ENCODE measurements around the gene GRHL1.

The GRHL1 gene

GRCh38 chr2:9939587-9940485, 11.7 kb upstream of the GRHL1 start:
- Mint-ChIP-seq H3K4me3 (no peak overlapping the region), H3K4me1 (ENCODE audit: low read depth in 2 of 2) (peaks cover 0 to 4% of the 10 kb centered on the region in 2 donors), H3K9me3 (no peaks in the 10 kb centered on the region), H3K36me3 (ENCODE audit: insufficient read depth) (peaks cover 4% of the 10 kb centered on the region), H3K27me3 (peaks cover 6 to 23% of the 10 kb centered on the region in 2 donors), H3K27ac (no peak overlapping the region)
- DNase-seq (no peak), ATAC-seq (replicated peaks) (no peak)

GRCh38 chr2:9941196-9941995, 10.1 kb upstream of the GRHL1 start:
- no peak overlapping the region for H3K4me3 Mint-ChIP-seq
- H3K4me1 Mint-ChIP-seq (ENCODE audit: low read depth in 2 of 2) = no peaks in the 10 kb centered on the region
- ATAC-seq (replicated peaks) (no peak), DNase-seq (no peak)
- no peaks in the 10 kb centered on the region for H3K9me3 Mint-ChIP-seq
- H3K36me3 Mint-ChIP-seq (ENCODE audit: insufficient read depth) = no peaks in the 10 kb centered on the region
- H3K27me3 Mint-ChIP-seq = peaks cover 20 to 39% of the 10 kb centered on the region in 2 donors
- no peak overlapping the region for H3K27ac Mint-ChIP-seq

- no peak for ATAC-seq (replicated peaks)
- Mint-ChIP-seq H3K36me3 (ENCODE audit: insufficient read depth) (no peaks in the 10 kb centered on the region), H3K4me3 (no peak overlapping the region)
Measured at GRCh38 chr2:9941996-9942390, 9.5 kb upstream of the GRHL1 start.

GRCh38 chr2:9944330-9944758, 7.1 kb upstream of the GRHL1 start:
- DNase-seq (no peak), ATAC-seq (replicated peaks) (no peak)
- H3K9me3 Mint-ChIP-seq = no peaks in the 10 kb centered on the region
- no peaks in the 10 kb centered on the region for H3K4me1 Mint-ChIP-seq (ENCODE audit: low read depth in 2 of 2)
- H3K4me3 Mint-ChIP-seq = no peak overlapping the region
- no peak overlapping the region for H3K27ac Mint-ChIP-seq
- H3K36me3 Mint-ChIP-seq (ENCODE audit: insufficient read depth) = no peaks in the 10 kb centered on the region
- H3K27me3 Mint-ChIP-seq = peaks cover 32 to 60% of the 10 kb centered on the region in 2 donors

More at GRCh38 chr2:9941996-9942390, 9.5 kb upstream of the GRHL1 start:
- Mint-ChIP-seq H3K27me3 (peaks cover 23 to 44% of the 10 kb centered on the region in 2 donors), H3K4me1 (ENCODE audit: low read depth in 2 of 2) (no peaks in the 10 kb centered on the region), H3K9me3 (no peaks in the 10 kb centered on the region), H3K27ac (peak overlapping the region in 1 of 2 donors; percentile 18)
- DNase-seq = no peak

DNA sequence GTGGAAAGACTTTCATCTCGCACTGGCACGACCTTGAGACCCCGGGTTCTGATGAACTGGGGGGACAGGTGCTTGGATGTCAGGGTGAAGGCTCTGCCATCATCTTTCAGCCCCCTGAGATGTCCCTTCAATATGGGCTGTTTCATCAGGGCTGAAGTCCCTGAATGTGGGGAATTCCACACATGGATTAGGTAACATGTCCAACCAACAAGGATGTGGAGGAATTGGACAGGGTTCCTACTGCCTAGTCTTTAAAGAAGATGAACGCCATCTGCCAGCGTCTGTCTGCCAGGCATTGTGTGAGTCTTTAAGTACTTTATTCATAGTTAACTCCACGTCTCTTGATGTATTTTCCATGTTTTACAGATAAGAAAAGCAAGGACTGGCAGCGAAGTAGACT, 5.9 kb upstream of the GRHL1 start:
- H3K9me3 Mint-ChIP-seq = no peaks in the 10 kb centered on the region
- DNase-seq = no peak
- no peak overlapping the region for H3K27ac Mint-ChIP-seq
- no peak for ATAC-seq (replicated peaks)
- H3K4me3 Mint-ChIP-seq = no peak overlapping the region
- peaks cover 43 to 73% of the 10 kb centered on the region in 2 donors for H3K27me3 Mint-ChIP-seq
- peaks cover 3% of the 10 kb centered on the region for H3K36me3 Mint-ChIP-seq (ENCODE audit: insufficient read depth)
- peaks cover 3 to 4% of the 10 kb centered on the region in 2 donors for H3K4me1 Mint-ChIP-seq (ENCODE audit: low read depth in 2 of 2)

DNA sequence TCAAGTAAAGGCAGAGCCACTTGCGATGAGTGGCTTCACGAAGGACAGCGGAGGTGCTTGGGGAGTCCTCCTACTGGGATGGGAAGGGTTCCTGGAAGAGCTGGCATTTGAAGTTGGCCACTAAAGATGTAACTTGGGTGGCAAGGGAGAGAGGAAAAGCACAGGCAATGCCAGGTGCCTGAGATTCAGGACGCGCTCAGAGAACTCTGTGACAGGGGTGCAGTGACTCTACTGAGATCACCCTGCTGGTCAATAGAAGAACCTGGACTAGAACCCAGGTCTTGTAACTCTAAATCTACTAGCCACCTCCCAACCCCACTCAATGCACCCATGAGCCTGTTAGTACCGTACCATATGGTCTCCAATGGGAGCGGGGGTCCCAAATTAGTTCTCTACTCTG, 5.4 kb upstream of the GRHL1 start:
- no peak overlapping the region for H3K27ac Mint-ChIP-seq
- peaks cover 4 to 5% of the 10 kb centered on the region in 2 donors for H3K4me1 Mint-ChIP-seq (ENCODE audit: low read depth in 2 of 2)
- ATAC-seq (replicated peaks) (no peak), DNase-seq (no peak)
- peaks cover 7% of the 10 kb centered on the region for H3K36me3 Mint-ChIP-seq (ENCODE audit: insufficient read depth)
- H3K4me3 Mint-ChIP-seq = no peak overlapping the region
- no peaks in the 10 kb centered on the region for H3K9me3 Mint-ChIP-seq
- peaks cover 43 to 75% of the 10 kb centered on the region in 2 donors for H3K27me3 Mint-ChIP-seq

DNA sequence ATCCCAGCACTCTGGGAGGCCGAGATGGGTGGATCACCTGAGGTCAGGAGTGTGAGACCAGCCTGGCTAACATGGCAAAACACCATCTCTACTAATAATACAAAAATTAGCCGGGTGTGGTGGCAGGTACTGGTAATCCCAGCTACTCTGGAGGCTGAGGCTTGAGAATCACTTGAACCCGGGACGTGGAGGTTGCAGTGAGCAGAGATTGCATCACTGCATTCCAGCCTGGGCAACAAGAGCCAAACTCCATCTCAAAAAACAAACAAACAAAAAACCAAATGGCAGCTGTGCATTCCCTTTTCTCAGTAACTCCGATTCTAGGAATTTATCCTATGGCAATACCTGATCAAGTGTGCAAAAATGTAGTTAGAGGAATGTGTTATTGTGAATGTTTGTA, 4.7 kb upstream of the GRHL1 start:
- H3K27me3 Mint-ChIP-seq = peaks cover 43 to 73% of the 10 kb centered on the region in 2 donors

DNA sequence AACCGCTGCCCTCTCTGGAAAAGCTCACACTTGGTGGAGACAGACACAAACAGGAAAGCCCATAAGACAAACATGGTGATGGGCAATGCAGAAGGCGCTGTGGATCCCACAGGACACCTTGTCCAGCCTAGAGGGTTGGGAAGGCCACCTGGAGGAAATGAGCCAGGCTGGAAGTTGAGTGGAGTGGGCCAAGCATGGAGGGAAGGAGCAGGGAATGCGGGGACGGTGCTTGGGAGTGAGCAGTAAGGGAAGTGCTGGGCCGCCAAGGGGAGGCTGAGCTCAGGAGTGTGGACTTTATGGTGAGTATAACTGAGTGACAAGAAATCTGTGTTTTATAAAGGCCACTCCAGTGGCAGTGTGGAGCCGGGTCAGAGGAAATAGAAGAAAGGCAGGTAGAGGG, 2.8 kb upstream of the GRHL1 start:
- peaks cover 43 to 75% of the 10 kb centered on the region in 2 donors for H3K27me3 Mint-ChIP-seq
- DNase-seq (no peak), ATAC-seq (replicated peaks) (no peak)
- H3K4me1 Mint-ChIP-seq (ENCODE audit: low read depth in 2 of 2) = peaks cover 4 to 7% of the 10 kb centered on the region in 2 donors
- no peaks in the 10 kb centered on the region for H3K9me3 Mint-ChIP-seq
- H3K27ac Mint-ChIP-seq = no peak overlapping the region
- peak overlapping the region in 1 of 2 donors; percentile 5 for H3K4me3 Mint-ChIP-seq
- H3K36me3 Mint-ChIP-seq (ENCODE audit: insufficient read depth) = peaks cover 7% of the 10 kb centered on the region

More for the DNA sequence above, 4.7 kb upstream of the GRHL1 start:
- peaks cover 7% of the 10 kb centered on the region for H3K36me3 Mint-ChIP-seq (ENCODE audit: insufficient read depth)
- H3K4me3 Mint-ChIP-seq = no peak overlapping the region
- no peak overlapping the region for H3K27ac Mint-ChIP-seq
- no peak for ATAC-seq (replicated peaks)
- H3K4me1 Mint-ChIP-seq (ENCODE audit: low read depth in 2 of 2) = peaks cover 4 to 5% of the 10 kb centered on the region in 2 donors
- H3K9me3 Mint-ChIP-seq = no peaks in the 10 kb centered on the region
- no peak for DNase-seq

DNA sequence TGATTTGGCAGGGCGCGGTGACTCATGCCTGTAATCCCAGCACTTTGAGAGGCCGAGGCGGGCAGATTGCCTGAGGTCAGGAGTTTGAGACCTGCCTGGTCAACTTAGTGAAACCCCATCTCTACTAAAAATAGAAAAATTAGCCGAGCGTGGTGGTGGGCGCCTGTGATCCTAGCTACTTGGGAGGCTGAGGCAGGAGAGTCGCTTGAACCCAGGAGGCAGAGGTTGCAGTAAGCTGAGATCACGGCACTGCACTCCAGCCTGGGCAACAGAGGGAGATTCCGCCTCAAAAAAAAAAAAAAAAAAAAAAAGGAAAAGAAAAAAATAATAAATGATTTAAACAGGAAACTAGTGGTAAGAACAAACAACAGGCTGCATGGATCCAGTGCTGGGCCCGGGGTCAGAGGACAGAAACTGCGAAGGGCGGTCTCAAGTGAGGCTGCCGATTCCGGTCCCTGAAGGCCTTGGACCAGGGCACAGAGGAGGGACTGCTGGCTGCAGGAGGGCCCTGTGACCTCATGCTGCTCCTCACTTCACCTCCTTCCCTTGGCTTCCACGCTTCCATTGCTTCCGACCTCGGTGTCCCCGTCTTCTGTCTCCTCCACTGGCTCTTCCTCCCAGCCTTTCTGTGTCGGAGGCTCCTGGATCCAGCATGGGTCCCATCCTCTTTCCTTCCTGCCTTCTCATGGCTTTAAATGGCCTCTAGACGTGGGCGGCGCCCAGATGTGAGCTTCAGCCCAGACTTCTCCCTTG, 2.1 kb upstream of the GRHL1 start:
- DNase-seq (no peak), ATAC-seq (replicated peaks) (no peak)
- Mint-ChIP-seq H3K36me3 (ENCODE audit: insufficient read depth) (peaks cover 7% of the 10 kb centered on the region), H3K4me3 (peak overlapping the region; percentile 82 to 84), H3K27ac (peak overlapping the region in 1 of 2 donors; percentile 74), H3K27me3 (peaks cover 43 to 74% of the 10 kb centered on the region in 2 donors), H3K4me1 (ENCODE audit: low read depth in 2 of 2) (peaks cover 4 to 7% of the 10 kb centered on the region in 2 donors), H3K9me3 (no peaks in the 10 kb centered on the region)

GRCh38 chr2:9949992-9950520, 1.4 kb upstream of the GRHL1 start:
- peaks cover 42 to 74% of the 10 kb centered on the region in 2 donors for H3K27me3 Mint-ChIP-seq
- ATAC-seq (replicated peaks) (no peak), DNase-seq (no peak)
- peaks cover 4 to 7% of the 10 kb centered on the region in 2 donors for H3K4me1 Mint-ChIP-seq (ENCODE audit: low read depth in 2 of 2)
- no peaks in the 10 kb centered on the region for H3K9me3 Mint-ChIP-seq
- H3K4me3 Mint-ChIP-seq = peak overlapping the region; percentile 82 to 84
- peak overlapping the region; percentile 74 to 86 for H3K27ac Mint-ChIP-seq
- H3K36me3 Mint-ChIP-seq (ENCODE audit: insufficient read depth) = peaks cover 7% of the 10 kb centered on the region

DNA sequence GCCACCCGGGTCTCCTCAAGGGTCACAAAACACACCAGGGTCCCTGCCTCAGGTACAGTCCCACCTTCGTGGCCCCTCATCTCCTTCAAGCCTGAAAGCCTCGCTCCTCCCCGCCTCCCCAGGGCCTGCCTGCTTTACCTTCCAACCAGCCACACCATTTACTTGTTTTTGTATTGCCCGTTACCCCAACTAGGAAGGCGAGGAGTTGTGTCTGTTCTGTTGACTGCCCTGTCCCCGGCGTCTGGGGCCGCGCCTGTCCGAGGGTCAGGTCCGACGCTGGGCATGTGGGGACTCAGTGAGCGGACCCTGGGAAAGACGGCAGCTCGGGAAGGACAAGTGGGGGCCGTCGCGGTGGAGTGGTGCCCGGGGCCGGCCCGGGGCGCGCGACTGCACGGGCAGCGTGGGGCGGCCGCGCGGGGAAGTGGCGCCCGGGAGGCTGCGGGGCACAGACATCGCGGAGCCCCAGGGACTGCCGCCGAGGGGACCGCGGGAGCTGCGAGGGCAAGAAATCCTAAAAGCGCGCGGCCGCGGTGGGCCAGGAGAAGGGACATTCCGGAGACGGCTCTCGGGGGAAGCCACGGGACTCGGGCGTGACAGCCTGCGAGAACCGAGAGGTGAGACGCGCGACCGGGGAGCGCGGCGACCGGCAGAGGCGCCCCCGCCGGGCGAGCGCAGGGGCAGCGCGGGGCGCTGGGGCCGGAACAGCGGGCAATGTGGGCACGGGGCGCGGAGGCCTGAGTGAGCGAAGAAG, 797 bp upstream of the GRHL1 start:
- peaks cover 7% of the 10 kb centered on the region for H3K36me3 Mint-ChIP-seq (ENCODE audit: insufficient read depth)
- H3K4me3 Mint-ChIP-seq = peak overlapping the region; percentile 82 to 84
- H3K4me1 Mint-ChIP-seq (ENCODE audit: low read depth in 2 of 2) = peaks cover 4 to 7% of the 10 kb centered on the region in 2 donors
- no peaks in the 10 kb centered on the region for H3K9me3 Mint-ChIP-seq
- H3K27me3 Mint-ChIP-seq = peaks cover 40 to 69% of the 10 kb centered on the region in 2 donors
- H3K27ac Mint-ChIP-seq = peak overlapping the region; percentile 74 to 86
- ATAC-seq (replicated peaks) = peak; percentile 54
- peak; percentile 46 to 51 (median 49) for DNase-seq

DNA sequence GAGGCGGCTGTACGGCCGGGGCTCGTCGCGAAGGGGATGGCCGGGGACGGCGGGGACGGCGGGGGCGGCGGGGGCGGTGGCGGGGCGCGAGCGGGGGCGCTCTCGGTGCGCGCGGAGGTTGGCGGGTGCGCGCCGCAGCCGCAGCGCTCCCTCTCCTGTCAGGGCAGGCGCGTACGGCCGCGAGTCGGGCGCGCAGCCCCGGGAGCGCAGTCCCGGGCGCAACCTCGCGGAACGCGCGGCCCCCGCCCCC, 296 bp upstream of the GRHL1 start:
- H3K4me1 Mint-ChIP-seq (ENCODE audit: low read depth in 2 of 2) = peaks cover 4 to 7% of the 10 kb centered on the region in 2 donors
- peak overlapping the region; percentile 82 to 84 for H3K4me3 Mint-ChIP-seq
- H3K27ac Mint-ChIP-seq = peak overlapping the region; percentile 74 to 86
- H3K27me3 Mint-ChIP-seq = peaks cover 37 to 64% of the 10 kb centered on the region in 2 donors
- H3K36me3 Mint-ChIP-seq (ENCODE audit: insufficient read depth) = peaks cover 7% of the 10 kb centered on the region
- DNase-seq (no peak), ATAC-seq (replicated peaks) (no peak)
- H3K9me3 Mint-ChIP-seq = no peaks in the 10 kb centered on the region
